Activated CD4-positive, alpha-beta T cell treated with anti-CD3 and anti-CD28 coated beads, Interleukin-2, Interleukin-6, amounts not matched to agents 100 ng/mL and 50 ng/mL, durations not matched to agents 16 hours and 8 hours (primary cell): ENCODE data around the gene RPL11.

Source experiments
- DNase-seq: peaks from one replicate; pipeline ENCODE4 v3.0.0-alpha.2; 2020

The RPL11 gene

DNA sequence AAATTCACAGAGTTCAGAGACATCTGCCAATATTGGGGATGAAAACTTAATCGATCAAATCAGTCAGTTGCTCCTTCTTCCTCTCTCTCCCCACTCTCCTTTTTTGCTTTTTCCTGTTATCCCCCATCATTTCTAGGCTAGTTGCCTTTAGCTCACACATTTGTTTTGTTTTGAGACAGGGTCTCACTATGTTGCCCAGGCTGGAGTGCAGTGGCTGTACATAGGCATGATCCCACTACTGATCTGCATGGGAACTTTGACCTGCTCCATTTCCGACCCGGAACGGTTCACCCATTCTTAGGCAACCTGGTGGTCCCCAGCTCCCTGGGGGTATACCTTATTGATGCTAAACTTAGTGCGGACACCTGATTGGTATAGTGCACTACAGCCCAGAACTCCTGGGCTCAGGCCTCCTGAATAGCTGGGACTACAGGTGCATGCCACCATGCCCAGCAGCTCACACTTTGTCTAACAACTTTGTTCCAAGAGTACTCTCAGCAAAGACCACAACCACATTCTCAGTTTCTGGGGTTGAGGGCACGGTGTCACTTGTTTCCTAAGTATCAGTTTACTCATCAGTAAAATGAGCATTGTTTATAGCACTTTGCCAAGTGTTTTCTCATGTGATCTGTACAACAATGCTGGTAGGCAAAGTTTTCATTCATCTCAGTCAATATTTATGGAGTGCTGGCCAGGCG, 45.0 kb downstream of the RPL11 start:
- DNase-seq = peak; percentile 65

DNA sequence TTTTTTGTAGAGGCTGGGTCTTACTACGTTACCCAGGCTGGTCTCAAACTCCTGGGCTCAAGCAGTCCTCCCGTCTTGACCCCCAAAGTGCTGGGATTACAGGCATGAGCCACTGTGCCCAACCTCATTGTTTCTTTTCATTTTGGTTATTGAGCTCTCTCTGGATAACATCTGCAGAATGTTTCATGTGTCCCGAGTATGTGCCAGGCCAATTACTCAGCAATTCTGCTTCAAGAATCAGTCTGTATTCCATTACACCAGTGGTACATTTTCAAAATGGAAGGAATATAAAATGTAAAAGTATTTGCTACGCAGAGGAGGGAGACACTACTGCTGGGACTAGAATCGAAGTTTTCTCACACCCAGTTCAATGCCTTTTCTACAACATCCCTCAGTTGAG, 50.0 kb downstream of the RPL11 start:
- no peak for DNase-seq

DNA sequence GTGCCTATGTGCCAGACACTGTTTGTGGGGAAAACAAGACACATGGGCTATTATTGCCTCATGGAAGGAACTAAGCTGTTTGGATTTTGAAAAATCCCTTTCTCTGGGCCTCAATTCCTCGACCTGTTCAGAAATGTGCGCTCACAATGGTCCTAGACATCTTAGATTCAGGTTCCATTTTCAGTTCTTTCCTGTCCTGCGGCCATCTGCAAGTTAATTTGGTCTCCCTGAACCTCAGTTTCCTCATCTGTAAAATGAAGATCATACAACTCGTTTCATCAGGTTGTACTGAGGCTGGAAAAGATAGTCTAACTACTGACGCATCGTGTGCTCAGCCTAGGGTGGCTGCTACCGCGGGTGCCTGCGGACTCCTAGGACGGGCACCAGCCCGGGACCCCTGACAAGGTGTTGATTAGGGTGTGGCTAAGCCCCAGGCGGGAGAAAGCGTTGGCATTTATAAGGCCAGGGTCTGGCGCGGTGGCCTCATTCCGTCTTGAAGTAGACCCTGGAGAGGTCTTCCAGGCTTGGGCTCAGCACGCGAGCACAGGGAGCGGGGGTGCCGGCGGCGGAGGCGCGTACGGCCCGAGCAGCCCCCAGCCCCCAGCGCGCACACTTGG, 51.2 kb downstream of the RPL11 start:
- peak; percentile 26 for DNase-seq

DNA sequence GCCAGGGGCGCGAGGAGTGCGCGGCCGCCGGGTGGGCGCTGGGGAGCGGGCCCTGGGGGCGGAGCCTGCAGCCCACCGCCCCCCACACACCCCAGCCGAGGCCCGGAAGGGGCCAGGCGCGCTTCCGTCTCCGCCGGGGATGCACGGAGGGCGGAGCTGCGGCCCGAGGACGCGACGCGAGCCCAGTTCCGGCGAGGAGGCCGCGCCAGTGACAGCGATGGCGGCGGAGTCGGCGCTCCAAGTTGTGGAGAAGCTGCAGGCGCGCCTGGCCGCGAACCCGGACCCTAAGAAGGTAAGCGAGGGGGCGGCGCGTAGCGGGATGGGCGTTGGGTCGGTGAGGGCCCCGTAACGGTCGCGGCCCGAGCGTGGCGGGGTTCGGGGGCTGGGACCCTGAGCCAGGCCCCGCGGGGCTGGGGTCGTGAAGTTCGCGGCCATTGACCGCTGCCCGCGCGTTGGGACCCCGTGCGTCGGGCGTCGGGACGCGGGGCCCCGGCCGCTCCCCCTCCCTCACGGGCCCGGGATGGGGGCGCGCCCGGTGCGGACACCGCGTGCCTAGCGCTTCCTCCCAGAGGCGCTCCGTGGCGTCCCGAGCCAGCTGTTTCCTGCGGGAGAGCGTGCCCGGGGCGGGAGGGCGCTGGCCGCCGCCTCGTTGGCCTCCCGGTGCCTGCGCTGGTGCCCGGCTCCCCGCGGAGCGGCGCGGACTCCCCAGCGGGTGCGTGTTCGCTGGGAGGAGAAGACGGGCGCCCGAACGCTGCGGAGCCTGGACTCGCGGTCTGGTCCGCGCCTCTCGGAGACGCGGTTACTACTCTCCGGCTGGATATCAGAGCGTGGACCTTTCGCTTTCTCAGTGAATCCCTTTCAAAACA, 51.9 kb downstream of the RPL11 start, which contains the start of gene ELOA:
Gene ELOA, plus strand, starts transcription at position 185 of the 866 bp plus-strand sequence. Its CDS starts 33 bp downstream, at position 218.
- DNase-seq = peak; percentile 88

DNA sequence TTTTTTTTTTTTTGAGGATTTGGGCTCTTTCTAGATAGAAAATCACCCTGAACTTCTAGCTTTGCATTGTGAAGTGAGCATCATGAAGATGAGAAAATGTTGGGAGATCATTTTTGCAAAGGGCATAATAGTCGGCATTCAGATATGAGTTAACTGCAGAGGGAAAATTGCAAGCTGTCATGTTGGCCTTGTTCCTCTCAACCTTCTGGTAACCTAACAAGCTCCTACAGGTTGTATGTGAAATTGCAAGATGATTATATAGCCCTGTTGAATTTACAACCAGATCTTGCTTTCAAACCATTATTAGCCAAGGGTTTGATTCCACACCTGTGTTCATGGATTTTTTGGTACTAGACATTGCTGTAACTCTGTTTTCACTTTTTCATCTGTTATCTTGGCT, 53.9 kb downstream of the RPL11 start:
- DNase-seq = peak; percentile 45
